HepG2 (cell line): ENCODE results near the gene CPEB4. TPM values are rescaled to one million over a fixed set of nuclear protein-coding genes. Genes with fewer than 3 reads are reported as not detected.

Experiments used
- ZBTB40 ChIP-seq, 2 experiments: fragments of 450-650 bp in 1 of 2; sonication (generic) in 1 of 2; formaldehyde crosslinking in 1 of 2; IDR thresholded peaks; 2 replicates each; pipeline versions ENCODE4 v1.6.1 to v1.8.0; 2016 to 2022; ENCODE audit warnings: antibody characterized with exemption in 1 of 2, mild to moderate bottlenecking in 1 of 2, missing genetic modification reagents in 1 of 2
- polyA plus RNA-seq, 8 experiments: library from polyadenylated mRNA; depleted of rRNA in 3 of 8; stranded (reverse) in 7 of 8; unstranded in 1 of 8; fragments of >200 nt; fragmentation: Illumina TruSeq in 4 of 8; extraction: Trizol in 4 of 8; gene quantifications; 2 replicates each; pipeline versions ENCODE4 v1.2.1 to v1.2.3, GENCODE V29; 2011 to 2016; ENCODE audit warnings: low read depth in 4 of 8, missing spikeins in 1 of 8, mixed read lengths in 1 of 8; ENCODE audit not compliant: insufficient read depth in 1 of 8
- total RNA-seq, 5 experiments: library from RNA; depleted of rRNA; stranded (reverse); fragments of >200 nt; fragmentation: Illumina TruSeq; extraction: Trizol; gene quantifications; 2 replicates each; pipeline ENCODE4 v1.2.3, GENCODE V29; 2016; ENCODE audit warnings: low read depth in 1 of 5

The CPEB4 gene
- total and polyA plus RNA-seq, 2 of the 13 experiments (the other 11 are each of a cell fraction or from before 2014, with no cell fraction given) = 7.7 to 26.7 TPM

GRCh38 chr5:173920024-173920753, 32.0 kb downstream of the CPEB4 start (continued):
- TF ChIP-seq ZBTB40 (IDR thresholded peaks at IDR 0.05) (no peak), ZBTB40 (CRISPR knock-in tag; IDR thresholded peaks at IDR 0.05) (no peak)
